Esophagus squamous epithelium (tissue), 5 donors: ENCODE results near the gene AGBL2. TPM values are rescaled to one million over a fixed set of nuclear protein-coding genes. Genes with fewer than 3 reads are reported as not detected.

Experiments used
- DNase-seq: peaks from one replicate; lab custom pipeline; 2025; lab: John Stamatoyannopoulos, UW
- H3K27ac ChIP-seq, 4 donors: fragments of 200-600 bp; sonication (generic); one replicate each; pipeline ENCODE4 v1.5.1; 2016 to 2019; ENCODE audit warnings: mild to moderate bottlenecking in 1 of 4
- H3K27me3 ChIP-seq, 4 donors: fragments of 200-600 bp; sonication (generic); 1 replicate in 3 of 4; 2 replicates in 1 of 4; pipeline versions ENCODE4 v1.5.1 to v1.6.0; 2017 to 2021; ENCODE audit warnings: antibody characterized with exemption in 1 of 4
- H3K36me3 ChIP-seq, 3 donors: fragments of 200-600 bp; sonication (generic); one replicate each; pipeline ENCODE4 v1.5.1; 2016 to 2019
- H3K4me1 ChIP-seq, 3 donors: fragments of 200-600 bp; sonication (generic); one replicate each; pipeline ENCODE4 v1.5.1; 2017 to 2019
- H3K4me3 ChIP-seq, 4 donors: fragments of 200-600 bp; sonication (generic); 1 replicate in 3 of 4; 2 replicates in 1 of 4; pipeline ENCODE4 v1.5.1; 2016 to 2019; ENCODE audit warnings: mild to moderate bottlenecking in 2 of 4, moderate library complexity in 1 of 4
- H3K9me3 ChIP-seq, 3 donors: fragments of 200-600 bp; sonication (generic); one replicate each; pipeline ENCODE4 v1.5.1; 2016 to 2019
- CTCF ChIP-seq, 6 experiments: fragments of 450-650 bp in 4 of 6; fragments of 200-600 bp in 2 of 6; sonication (generic) in 2 of 6; IDR thresholded peaks; one replicate each; pipeline ENCODE4 v1.5.1; 2016 to 2019; ENCODE audit warnings: antibody characterized with exemption in 6 of 6, mild to moderate bottlenecking in 4 of 6, moderate library complexity in 4 of 6
- POLR2A ChIP-seq, 4 donors: fragments of 450-650 bp; IDR thresholded peaks; one replicate each; pipeline ENCODE4 v1.6.1; 2017; ENCODE audit warnings: antibody characterized with exemption in 4 of 4, mild to moderate bottlenecking in 4 of 4, moderate library complexity in 3 of 4
- WGBS, 2 donors: methylation state at CpG; one replicate each; pipeline ENCODE4 v1.1.5; 2018; 5-methylcytosine and 5-hydroxymethylcytosine counted together
- intact Hi-C: fragments of 100-400 bp; cut with DNase I; formaldehyde crosslinking; loops from one replicate; pipeline ENCODE4 v1.15.0; 2022
- total RNA-seq, 4 donors: library from RNA; depleted of rRNA; stranded (reverse); fragments of >200 nt; gene quantifications; one replicate each; pipeline ENCODE4 v1.1.0, GENCODE V29; 2016
- donor health status: DM: yes; HTN: yes; CAD: no.

Gene AGBL2
- total RNA-seq, 4 donors from 2014 or later, result 0.35 to 0.76 (median 0.57) TPM; not detected in 1

- peaks cover 31 to 100% (median 55%) of the 10 kb centered on the region in 3 donors for H3K36me3 ChIP-seq
- H3K27ac ChIP-seq, result no peak overlapping the region
- no peaks in the 10 kb centered on the region for H3K4me1 ChIP-seq
- 74 to 86% methylated on average over 9 to 10 of the region's 10 CpGs for WGBS, 2 donors
- no peaks in the 10 kb centered on the region for H3K9me3 ChIP-seq
- no peak for TF ChIP-seq POLR2A (IDR thresholded peaks at IDR 0.05)
- TF ChIP-seq CTCF (IDR thresholded peaks at IDR 0.05), result no peak
- H3K27me3 ChIP-seq, result no peaks in the 10 kb centered on the region
- no peak for DNase-seq
- intact Hi-C loops, result no loop called here
- no peak overlapping the region for H3K4me3 ChIP-seq
Observed at GRCh38 chr11:47732271-47732670, 17.1 kb upstream of the AGBL2 start.

GRCh38 chr11:47731475-47731874, 16.3 kb upstream of the AGBL2 start:
- DNase-seq, result no peak
- intact Hi-C loops, result no loop called here
- H3K27ac ChIP-seq, result no peak overlapping the region

GRCh38 chr11:47726878-47727514, 11.8 kb upstream of the AGBL2 start:
- intact Hi-C loops, result no loop called here
- Histone ChIP-seq H3K9me3 (no peaks in the 10 kb centered on the region), H3K36me3 (peaks cover 31 to 100% (median 48%) of the 10 kb centered on the region in 3 donors), H3K27me3 (no peaks in the 10 kb centered on the region), H3K4me3 (no peak overlapping the region), H3K4me1 (no peaks in the 10 kb centered on the region), H3K27ac (no peak overlapping the region)
- no peak for DNase-seq
- TF ChIP-seq CTCF (IDR thresholded peaks at IDR 0.05) (no peak), POLR2A (IDR thresholded peaks at IDR 0.05) (no peak)
- 76 to 81% methylated on average over 12 of the region's 12 CpGs for WGBS, 2 donors

More at GRCh38 chr11:47731475-47731874, 16.3 kb upstream of the AGBL2 start:
- no peak for TF ChIP-seq POLR2A (IDR thresholded peaks at IDR 0.05)
- TF ChIP-seq CTCF (IDR thresholded peaks at IDR 0.05), result no peak
- no peaks in the 10 kb centered on the region for H3K4me1 ChIP-seq
- H3K27me3 ChIP-seq, result no peaks in the 10 kb centered on the region
- H3K9me3 ChIP-seq, result no peaks in the 10 kb centered on the region
- H3K4me3 ChIP-seq, result no peak overlapping the region
- H3K36me3 ChIP-seq, result peaks cover 31 to 100% (median 55%) of the 10 kb centered on the region in 3 donors
- WGBS, 2 donors, result 35 to 42% methylated on average over 6 of the region's 6 CpGs

- no peaks in the 10 kb centered on the region for H3K9me3 ChIP-seq
- H3K27ac ChIP-seq, result no peak overlapping the region
- DNase-seq, result no peak
- peaks cover 23 to 100% (median 43%) of the 10 kb centered on the region in 3 donors for H3K36me3 ChIP-seq
- WGBS, 2 donors, result 83 to 89% methylated on average over 3 of the region's 3 CpGs
- no peaks in the 10 kb centered on the region for H3K27me3 ChIP-seq
- intact Hi-C loops, result no loop called here
- no peaks in the 10 kb centered on the region for H3K4me1 ChIP-seq
- no peak for TF ChIP-seq POLR2A (IDR thresholded peaks at IDR 0.05)
- TF ChIP-seq CTCF (IDR thresholded peaks at IDR 0.05), result no peak
- H3K4me3 ChIP-seq, result no peak overlapping the region
Observed at GRCh38 chr11:47726118-47726442, 10.9 kb upstream of the AGBL2 start.

- no peak overlapping the region for H3K27ac ChIP-seq
- H3K4me1 ChIP-seq, result no peaks in the 10 kb centered on the region
- H3K4me3 ChIP-seq, result no peak overlapping the region
- WGBS, 2 donors, result 81 to 84% methylated on average over 3 of the region's 3 CpGs
- peaks cover 23 to 100% (median 45%) of the 10 kb centered on the region in 3 donors for H3K36me3 ChIP-seq
- no peaks in the 10 kb centered on the region for H3K27me3 ChIP-seq
- no peak for TF ChIP-seq POLR2A (IDR thresholded peaks at IDR 0.05)
- TF ChIP-seq CTCF (IDR thresholded peaks at IDR 0.05), result no peak
- DNase-seq, result no peak
- intact Hi-C loops, result no loop called here
- H3K9me3 ChIP-seq, result no peaks in the 10 kb centered on the region
Observed at GRCh38 chr11:47725442-47726117, 10.4 kb upstream of the AGBL2 start.
